GM12878 (cell line): ENCODE measurements around the gene SYTL5. TPM values are rescaled to one million over a fixed set of nuclear protein-coding genes. Genes with fewer than 3 reads are reported as not detected.

Source experiments
- ATAC-seq: fragments of 200-7000 bp; cut with Tn5 transposase; 3 replicates; pipeline ENCODE4 v1.9.1; 2020; ENCODE audit warnings: mild to moderate bottlenecking, moderate library complexity
- BruUV-seq: library from RNA; stranded (reverse); fragments of 400-500 nt; replicated peaks from 2 replicates; lab custom pipeline; 2021; lab: Mats Ljungman, UMichigan
- CTCF ChIA-PET: fragments of 300-600 bp; sonication (Branson Sonifier 250); formaldehyde crosslinking; extraction: SDS; loops from one replicate; lab custom pipeline; 2021; ENCODE audit warnings: inconsistent platforms; lab: Yijun Ruan, JAX
- POLR2A ChIA-PET: fragments of 350-600 bp; formaldehyde crosslinking; extraction: SDS; loops from one replicate; lab custom pipeline; 2021; ENCODE audit warnings: inconsistent platforms; lab: Charles Lee
- RAD21 ChIA-PET: fragments of 300-600 bp; sonication (Branson Sonifier 250); formaldehyde crosslinking; loops from one replicate; lab custom pipeline; 2023; ENCODE audit warnings: antibody characterized with exemption; ENCODE audit not compliant: unreplicated experiment; lab: Charles Lee
- SMC1A ChIA-PET: fragments of 300-600 bp; sonication (Branson Sonifier 250); formaldehyde crosslinking; loops from one replicate; lab custom pipeline; 2023; ENCODE audit not compliant: unreplicated experiment, uncharacterized antibody; lab: Charles Lee
- DNase-seq: peaks from one replicate; pipeline ENCODE4 v3.0.0-alpha.2; 2011; ENCODE audit warnings: low read depth, low spot score
- FAIRE-seq: peaks from 3 replicates; lab custom pipeline; 2011; peaks lifted over from hg19 to GRCh38; lab: Jason Lieb, UNC
- H2AFZ ChIP-seq: 2 replicates; pipeline ENCODE4 v1.6.0; 2011; ENCODE audit warnings: low read depth, low read length, control low read depth; ENCODE audit not compliant: control insufficient read depth
- H3K27ac ChIP-seq: 2 replicates; pipeline ENCODE4 v1.5.1; 2011; ENCODE audit warnings: control low read depth; ENCODE audit not compliant: control insufficient read depth, insufficient read depth
- H3K27me3 ChIP-seq, 2 experiments: replicated peaks in 1 of 2; 2 replicates each; pipeline versions ENCODE4 v1.6.0 to v1.6.1; 2011; ENCODE audit warnings: low read length in 1 of 2; ENCODE audit not compliant: control insufficient read depth in 2 of 2, insufficient read depth in 2 of 2
- H3K36me3 ChIP-seq, 2 experiments: 2 replicates each; pipeline ENCODE4 v1.5.1; 2011; ENCODE audit warnings: low read length in 1 of 2; ENCODE audit not compliant: control insufficient read depth in 2 of 2, insufficient read depth in 2 of 2
- H3K4me1 ChIP-seq: 2 replicates; pipeline ENCODE4 v1.6.1; 2011; ENCODE audit warnings: mild to moderate bottlenecking, low read length, moderate library complexity, mixed read lengths; ENCODE audit not compliant: control insufficient read depth, insufficient read depth
- H3K4me2 ChIP-seq: 2 replicates; pipeline ENCODE4 v1.6.0; 2011; ENCODE audit warnings: control low read depth; ENCODE audit not compliant: control insufficient read depth, insufficient read depth
- H3K4me3 ChIP-seq: fragments of 200-600 bp; sonication (generic); 2 replicates; pipeline ENCODE4 v1.5.1; 2016
- H3K79me2 ChIP-seq: 2 replicates; pipeline ENCODE4 v1.6.0; 2011; ENCODE audit warnings: low read length; ENCODE audit not compliant: control insufficient read depth, insufficient read depth
- H3K9ac ChIP-seq: 2 replicates; pipeline ENCODE4 v1.8.0; 2011; ENCODE audit warnings: low read length, control low read depth, mixed read lengths; ENCODE audit not compliant: control insufficient read depth, insufficient read depth
- H3K9me3 ChIP-seq: replicated peaks from 3 replicates; pipeline ENCODE4 v1.5.1; 2011; ENCODE audit warnings: mild to moderate bottlenecking, low read length; ENCODE audit not compliant: control insufficient read depth, insufficient read depth
- H4K20me1 ChIP-seq: 2 replicates; pipeline ENCODE4 v1.6.0; 2011; ENCODE audit not compliant: control insufficient read depth, insufficient read depth
- CBX3 ChIP-seq: fragments of 200-600 bp; sonication (generic); IDR thresholded peaks from 2 replicates; pipeline ENCODE4 v1.6.1; 2016; ENCODE audit warnings: low read depth, borderline replicate concordance
- CEBPB ChIP-seq, 2 experiments: fragments of 150-350 bp in 1 of 2; IDR thresholded peaks; 2 replicates each; pipeline ENCODE4 v1.6.1; 2012 to 2014; ENCODE audit warnings: low read depth in 2 of 2, low read length in 2 of 2, borderline replicate concordance in 1 of 2, inconsistent platforms in 1 of 2
- EGR1 ChIP-seq, 2 experiments: IDR thresholded peaks; 1 replicate in 1 of 2; 2 replicates in 1 of 2; pipeline ENCODE4 v1.6.1; 2011 to 2012; ENCODE audit warnings: low read depth in 2 of 2, low read length in 2 of 2, borderline replicate concordance in 1 of 2, mild to moderate bottlenecking in 1 of 2, moderate library complexity in 1 of 2
- JUNB ChIP-seq: IDR thresholded peaks from 2 replicates; pipeline ENCODE4 v1.6.1; 2016; ENCODE audit warnings: antibody characterized with exemption, mild to moderate bottlenecking
- JUND ChIP-seq: IDR thresholded peaks from 2 replicates; pipeline ENCODE4 v1.6.1; 2012; ENCODE audit warnings: low read depth, mild to moderate bottlenecking, low read length, improper control_type of control experiment, moderate library complexity
- PAX5 ChIP-seq: IDR thresholded peaks from 2 replicates; pipeline ENCODE4 v1.6.1; 2011; ENCODE audit warnings: low read depth, low read length, borderline replicate concordance
- SIX5 ChIP-seq: IDR thresholded peaks from 2 replicates; pipeline ENCODE4 v1.6.1; 2011; ENCODE audit warnings: mild to moderate bottlenecking, low read depth, low read length, moderate library complexity; ENCODE audit not compliant: severe bottlenecking
- YY1 ChIP-seq: IDR thresholded peaks from 2 replicates; pipeline ENCODE4 v1.6.1; 2011; ENCODE audit warnings: low read depth, mild to moderate bottlenecking, low read length
- ZNF384 ChIP-seq: IDR thresholded peaks from 2 replicates; pipeline ENCODE4 v1.6.1; 2012; ENCODE audit warnings: low read depth, mild to moderate bottlenecking, low read length, improper control_type of control experiment, borderline replicate concordance
- WGBS: methylation state at CpG from one replicate; pipeline ENCODE4 v1.1.6; 2016; ENCODE audit warnings: low lambda C conversion rate; ENCODE audit not compliant: insufficient replicate concordance, insufficient coverage; ENCODE audit errors: missing lambda C conversion rate; 5-methylcytosine and 5-hydroxymethylcytosine counted together
- in situ Hi-C: fragments of 300-500 bp; cut with MboI; formaldehyde crosslinking; loops from 9 replicates; pipeline ENCODE4 v1.14.3; 2018; ENCODE audit warnings: mixed read lengths
- intact Hi-C: fragments of 100-400 bp; cut with micrococcal nuclease; formaldehyde crosslinking; loops from one replicate; pipeline ENCODE4 v1.14.2; 2022; ENCODE audit not compliant: unreplicated experiment
- polyA plus RNA-seq, 11 experiments: library from polyadenylated mRNA; depleted of rRNA in 4 of 11; unstranded in 6 of 11; stranded (reverse) in 5 of 11; fragments of >200 nt; fragmentation: Nextera tagmentation in 4 of 11; fragmentation: Illumina TruSeq in 1 of 11; extraction: Ambion mirVana in 4 of 11; extraction: Trizol in 1 of 11; gene quantifications; 1 replicate in 1 of 11; 2 replicates in 10 of 11; pipeline versions ENCODE4 v1.2.1 to v1.2.3, GENCODE V29; 2011 to 2016; ENCODE audit warnings: inconsistent platforms in 2 of 11, missing spikeins in 2 of 11, low read depth in 1 of 11
- total RNA-seq, 4 experiments: library from RNA; depleted of rRNA in 3 of 4; stranded (reverse); fragments of >200 nt in 3 of 4; fragmentation: Illumina TruSeq in 1 of 4; extraction: Trizol in 1 of 4; gene quantifications; 2 replicates each; pipeline versions ENCODE4 v1.2.1 to v1.2.3, GENCODE V29; 2013 to 2021
- TF ChIP-seq, protein P1 (sequence below): fragments of 450-650 bp; IDR thresholded peaks from 2 replicates; pipeline ENCODE4 v1.6.1; 2017; ENCODE audit warnings: mild to moderate bottlenecking, low read depth, inconsistent platforms; ENCODE audit not compliant: poor library complexity, severe bottlenecking
- TF ChIP-seq, protein P2 (sequence below): fragments of 450-650 bp; IDR thresholded peaks from 2 replicates; pipeline ENCODE4 v1.6.1; 2018; ENCODE audit warnings: borderline replicate concordance, mild to moderate bottlenecking; ENCODE audit not compliant: partially characterized antibody
- TF ChIP-seq, protein P3 (sequence below): fragments of 450-650 bp; IDR thresholded peaks from 2 replicates; pipeline ENCODE4 v1.6.1; 2016; ENCODE audit warnings: mild to moderate bottlenecking

Gene SYTL5
- total and polyA plus RNA-seq, 10 of the 15 experiments (the other 5 are each of a cell fraction or from before 2014, with no cell fraction given), result 0.01 to 0.20 (median 0.04) TPM; not detected in 3

DNA sequence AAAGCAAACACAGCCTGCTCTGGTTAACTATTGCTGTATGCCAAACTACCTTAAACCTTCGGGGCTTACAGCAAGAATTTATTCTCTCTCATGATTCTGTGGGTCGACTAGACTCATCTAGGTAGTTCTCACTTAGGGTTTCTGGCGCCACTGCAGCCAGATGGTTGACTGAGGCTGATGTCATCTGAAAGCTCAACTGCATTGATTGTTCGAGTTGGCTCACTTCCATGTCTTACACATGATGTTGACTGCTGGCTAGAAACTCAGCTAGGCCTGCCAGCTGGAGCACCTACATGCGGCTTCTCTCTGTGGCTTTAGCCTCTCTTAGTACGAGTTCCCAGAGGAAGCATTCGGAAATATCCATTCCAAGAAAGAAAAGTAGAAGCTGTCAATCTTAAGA lies 111.1 kb downstream of the SYTL5 start:
- Histone ChIP-seq H3K27ac (no peak overlapping the region), H3K9me3 (no peaks in the 10 kb centered on the region), H4K20me1 (no peaks in the 10 kb centered on the region), H3K36me3 (no peaks in the 10 kb centered on the region), H3K4me3 (no peak overlapping the region), H3K27me3 (no peaks in the 10 kb centered on the region), H2AFZ (no peak overlapping the region), H3K79me2 (no peaks in the 10 kb centered on the region), H3K4me1 (no peaks in the 10 kb centered on the region), H3K4me2 (no peak overlapping the region), H3K9ac (no peak overlapping the region)
- ATAC-seq, result peak; percentile 73
- WGBS, result 21% methylated on average over 7 of the region's 7 CpGs
- intact Hi-C loops (no loop called here), in situ Hi-C loops (no loop called here)
- no peak for FAIRE-seq
- POLR2A ChIA-PET, result no interaction called here
- TF ChIP-seq CBX3, result no peak
- TF ChIP-seq JUNB, result 0 out of 2 replicates have a peak, but pooled peaks have one; percentile 11
- no peak for DNase-seq
- BruUV-seq, result no TSS peak
- SMC1A ChIA-PET, result interaction anchor here (0.7 to 0.9 kb wide), 3 partner anchors 12 to 88 kb away, joined by 3 read pairs; no protein-coding TSS in a partner anchor
- CTCF ChIA-PET, result no interaction called here
- RAD21 ChIA-PET, result no interaction called here

DNA sequence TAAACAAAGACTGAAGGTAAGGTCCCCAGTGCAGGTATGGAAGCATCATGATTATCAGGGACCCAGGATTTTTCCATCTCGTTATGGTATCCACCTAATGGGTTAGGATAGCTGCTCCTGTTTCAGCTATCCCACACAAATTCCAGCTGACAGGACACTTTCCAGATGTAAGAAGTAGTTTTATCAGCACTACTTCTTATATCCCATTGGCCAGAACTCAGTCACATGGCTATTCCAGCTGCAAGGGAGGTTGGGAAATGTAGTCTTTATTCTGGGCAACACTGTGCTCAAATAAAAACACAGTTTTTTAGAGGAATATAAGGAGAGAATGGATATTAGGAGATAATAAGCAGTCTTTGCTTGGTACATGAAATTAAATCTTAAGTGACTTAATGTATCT lies 117.6 kb downstream of the SYTL5 start:
- FAIRE-seq (no peak), DNase-seq (no peak), ATAC-seq (peak; percentile 42; the same call in 1 of the 3 replicates)
- intact Hi-C loops, result no loop called here
- Histone ChIP-seq H3K79me2 (no peaks in the 10 kb centered on the region), H3K9me3 (no peaks in the 10 kb centered on the region), H3K36me3 (no peaks in the 10 kb centered on the region), H3K27ac (no peak overlapping the region), H3K27me3 (no peaks in the 10 kb centered on the region), H3K4me1 (no peaks in the 10 kb centered on the region), H3K9ac (no peak overlapping the region), H3K4me3 (no peak overlapping the region), H3K4me2 (no peak overlapping the region), H4K20me1 (no peaks in the 10 kb centered on the region), H2AFZ (no peak overlapping the region)
- WGBS, result 0% methylated on average over 1 of the region's 1 CpG
- BruUV-seq, result no TSS peak
- ChIA-PET CTCF (no interaction called here), SMC1A (no interaction called here), POLR2A (no interaction called here), RAD21 (no interaction called here)
- in situ Hi-C loops, result no loop called here
- TF ChIP-seq JUND (no peak), ZNF384 (no peak), CEBPB (IDR thresholded peaks at IDR 0.05; ENCODE audit: borderline replicate concordance in 1 of 2, low read depth in 2 of 2, low read length in 2 of 2) (no peak), EGR1 (IDR thresholded peaks at IDR 0.05; ENCODE audit: borderline replicate concordance in 1 of 2, low read depth in 2 of 2, low read length in 2 of 2) (no peak), SIX5 (peak; percentile 53), YY1 (no peak), PAX5 (no peak)
- TF ChIP-seq, protein P1, sequence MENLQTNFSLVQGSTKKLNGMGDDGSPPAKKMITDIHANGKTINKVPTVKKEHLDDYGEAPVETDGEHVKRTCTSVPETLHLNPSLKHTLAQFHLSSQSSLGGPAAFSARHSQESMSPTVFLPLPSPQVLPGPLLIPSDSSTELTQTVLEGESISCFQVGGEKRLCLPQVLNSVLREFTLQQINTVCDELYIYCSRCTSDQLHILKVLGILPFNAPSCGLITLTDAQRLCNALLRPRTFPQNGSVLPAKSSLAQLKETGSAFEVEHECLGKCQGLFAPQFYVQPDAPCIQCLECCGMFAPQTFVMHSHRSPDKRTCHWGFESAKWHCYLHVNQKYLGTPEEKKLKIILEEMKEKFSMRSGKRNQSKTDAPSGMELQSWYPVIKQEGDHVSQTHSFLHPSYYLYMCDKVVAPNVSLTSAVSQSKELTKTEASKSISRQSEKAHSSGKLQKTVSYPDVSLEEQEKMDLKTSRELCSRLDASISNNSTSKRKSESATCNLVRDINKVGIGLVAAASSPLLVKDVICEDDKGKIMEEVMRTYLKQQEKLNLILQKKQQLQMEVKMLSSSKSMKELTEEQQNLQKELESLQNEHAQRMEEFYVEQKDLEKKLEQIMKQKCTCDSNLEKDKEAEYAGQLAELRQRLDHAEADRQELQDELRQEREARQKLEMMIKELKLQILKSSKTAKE, result no peak
- TF ChIP-seq, protein P2, sequence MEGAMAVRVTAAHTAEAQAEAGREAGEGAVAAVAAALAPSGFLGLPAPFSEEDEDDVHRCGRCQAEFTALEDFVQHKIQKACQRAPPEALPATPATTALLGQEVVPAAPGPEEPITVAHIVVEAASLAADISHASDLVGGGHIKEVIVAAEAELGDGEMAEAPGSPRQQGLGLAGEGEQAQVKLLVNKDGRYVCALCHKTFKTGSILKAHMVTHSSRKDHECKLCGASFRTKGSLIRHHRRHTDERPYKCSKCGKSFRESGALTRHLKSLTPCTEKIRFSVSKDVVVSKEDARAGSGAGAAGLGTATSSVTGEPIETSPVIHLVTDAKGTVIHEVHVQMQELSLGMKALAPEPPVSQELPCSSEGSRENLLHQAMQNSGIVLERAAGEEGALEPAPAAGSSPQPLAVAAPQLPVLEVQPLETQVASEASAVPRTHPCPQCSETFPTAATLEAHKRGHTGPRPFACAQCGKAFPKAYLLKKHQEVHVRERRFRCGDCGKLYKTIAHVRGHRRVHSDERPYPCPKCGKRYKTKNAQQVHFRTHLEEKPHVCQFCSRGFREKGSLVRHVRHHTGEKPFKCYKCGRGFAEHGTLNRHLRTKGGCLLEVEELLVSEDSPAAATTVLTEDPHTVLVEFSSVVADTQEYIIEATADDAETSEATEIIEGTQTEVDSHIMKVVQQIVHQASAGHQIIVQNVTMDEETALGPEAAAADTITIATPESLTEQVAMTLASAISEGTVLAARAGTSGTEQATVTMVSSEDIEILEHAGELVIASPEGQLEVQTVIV, result no peak
- TF ChIP-seq, protein P3, sequence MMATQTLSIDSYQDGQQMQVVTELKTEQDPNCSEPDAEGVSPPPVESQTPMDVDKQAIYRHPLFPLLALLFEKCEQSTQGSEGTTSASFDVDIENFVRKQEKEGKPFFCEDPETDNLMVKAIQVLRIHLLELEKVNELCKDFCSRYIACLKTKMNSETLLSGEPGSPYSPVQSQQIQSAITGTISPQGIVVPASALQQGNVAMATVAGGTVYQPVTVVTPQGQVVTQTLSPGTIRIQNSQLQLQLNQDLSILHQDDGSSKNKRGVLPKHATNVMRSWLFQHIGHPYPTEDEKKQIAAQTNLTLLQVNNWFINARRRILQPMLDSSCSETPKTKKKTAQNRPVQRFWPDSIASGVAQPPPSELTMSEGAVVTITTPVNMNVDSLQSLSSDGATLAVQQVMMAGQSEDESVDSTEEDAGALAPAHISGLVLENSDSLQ, result no peak
